Liver (tissue), 9 donors: Measurements from ENCODE around the gene WDR74. TPM values are rescaled to one million over a fixed set of nuclear protein-coding genes. Genes with fewer than 3 reads are reported as not detected.

Experiments
- DNase-seq: peaks from one replicate; pipeline ENCODE4 v3.0.0-alpha.2; 2017; ENCODE audit warnings: low spot score
- H3K27ac ChIP-seq, 2 donors: one replicate each; pipeline ENCODE4 v1.7.0; 2013; ENCODE audit warnings: inconsistent platforms in 2 of 2, low read length in 2 of 2, control low read depth in 1 of 2, low read depth in 1 of 2, mild to moderate bottlenecking in 1 of 2
- H3K27me3 ChIP-seq, 4 donors: one replicate each; pipeline versions ENCODE4 v1.6.1 to v1.7.0; 2013; ENCODE audit warnings: low read length in 3 of 4, inconsistent platforms in 1 of 4, mild to moderate bottlenecking in 1 of 4, moderate library complexity in 1 of 4; ENCODE audit not compliant: control insufficient read depth in 4 of 4, insufficient read depth in 4 of 4
- H3K36me3 ChIP-seq, 4 donors: one replicate each; pipeline versions ENCODE4 v1.6.1 to v1.7.0; 2013; ENCODE audit warnings: low read length in 3 of 4, mild to moderate bottlenecking in 3 of 4, low read depth in 1 of 4, moderate library complexity in 1 of 4; ENCODE audit not compliant: control insufficient read depth in 4 of 4, insufficient read depth in 3 of 4
- H3K4me1 ChIP-seq, 4 donors: one replicate each; pipeline versions ENCODE4 v1.6.1 to v1.7.0; 2013; ENCODE audit warnings: low read length in 3 of 4, mild to moderate bottlenecking in 3 of 4, moderate library complexity in 1 of 4; ENCODE audit not compliant: control insufficient read depth in 4 of 4, insufficient read depth in 4 of 4
- H3K4me3 ChIP-seq, 3 donors: one replicate each; pipeline versions ENCODE4 v1.6.1 to v1.7.0; 2013; ENCODE audit warnings: low read length in 3 of 3, control low read depth in 1 of 3, low read depth in 1 of 3, mild to moderate bottlenecking in 1 of 3
- H3K9ac ChIP-seq, 2 donors: one replicate each; pipeline ENCODE4 v1.7.0; 2013; ENCODE audit warnings: low read length in 2 of 2, mild to moderate bottlenecking in 2 of 2, moderate library complexity in 2 of 2, control low read depth in 1 of 2, low read depth in 1 of 2
- H3K9me3 ChIP-seq, 4 donors: one replicate each; pipeline versions ENCODE4 v1.6.1 to v1.7.0; 2013; ENCODE audit warnings: low read length in 3 of 4; ENCODE audit not compliant: control insufficient read depth in 4 of 4
- ATF3 ChIP-seq: IDR thresholded peaks from 2 replicates; pipeline ENCODE4 v1.6.1; 2016; ENCODE audit warnings: antibody characterized with exemption
- EGR1 ChIP-seq, 2 donors: IDR thresholded peaks; 2 replicates each; pipeline ENCODE4 v1.6.1; 2016 to 2018; ENCODE audit warnings: antibody characterized with exemption in 2 of 2, low read depth in 2 of 2
- FOXA1 ChIP-seq: IDR thresholded peaks from 2 replicates; pipeline ENCODE4 v1.6.1; 2016; ENCODE audit warnings: antibody characterized with exemption
- FOXA2 ChIP-seq: IDR thresholded peaks from 2 replicates; pipeline ENCODE4 v1.6.1; 2016; ENCODE audit warnings: antibody characterized with exemption
- GABPA ChIP-seq, 2 donors: IDR thresholded peaks in 1 of 2; conservative IDR thresholded peaks in 1 of 2; 2 replicates each; pipeline ENCODE4 v1.6.1; 2016; ENCODE audit warnings: antibody characterized with exemption in 2 of 2, mild to moderate bottlenecking in 1 of 2, moderate library complexity in 1 of 2
- HNF4A ChIP-seq, 2 donors: conservative IDR thresholded peaks; 2 replicates each; pipeline ENCODE4 v1.6.1; 2016; ENCODE audit warnings: antibody characterized with exemption in 2 of 2, mild to moderate bottlenecking in 2 of 2
- HNF4G ChIP-seq: IDR thresholded peaks from 2 replicates; pipeline ENCODE4 v1.6.1; 2016; ENCODE audit warnings: antibody characterized with exemption
- JUND ChIP-seq, 2 donors: IDR thresholded peaks; 2 replicates each; pipeline ENCODE4 v1.6.1; 2016; ENCODE audit warnings: antibody characterized with exemption in 2 of 2
- MAX ChIP-seq: IDR thresholded peaks from 2 replicates; pipeline ENCODE4 v1.6.1; 2016; ENCODE audit warnings: antibody characterized with exemption
- NR2F2 ChIP-seq: IDR thresholded peaks from 2 replicates; pipeline ENCODE4 v1.6.1; 2016; ENCODE audit warnings: antibody characterized with exemption
- RAD21 ChIP-seq, 2 donors: IDR thresholded peaks; 2 replicates each; pipeline ENCODE4 v1.6.1; 2016; ENCODE audit warnings: antibody characterized with exemption in 2 of 2, mild to moderate bottlenecking in 2 of 2
- RXRA ChIP-seq, 2 donors: IDR thresholded peaks; 2 replicates each; pipeline ENCODE4 v1.6.1; 2017 to 2018; ENCODE audit warnings: antibody characterized with exemption in 2 of 2, mild to moderate bottlenecking in 1 of 2
- SP1 ChIP-seq: IDR thresholded peaks from 2 replicates; pipeline ENCODE4 v1.6.1; 2018; ENCODE audit warnings: antibody characterized with exemption, mild to moderate bottlenecking
- TAF1 ChIP-seq: conservative IDR thresholded peaks from 2 replicates; pipeline ENCODE4 v1.6.1; 2016; ENCODE audit warnings: antibody characterized with exemption, mild to moderate bottlenecking
- YY1 ChIP-seq: IDR thresholded peaks from 2 replicates; pipeline ENCODE4 v1.6.1; 2016; ENCODE audit warnings: antibody characterized with exemption, mild to moderate bottlenecking
- WGBS: extraction: QIAGEN DNeasy Blood & Tissue Kit; methylation state at CpG from one replicate; pipeline ENCODE4 v1.1.7; 2013; 5-methylcytosine and 5-hydroxymethylcytosine counted together
- polyA plus RNA-seq, 2 donors: library from polyadenylated mRNA; stranded (reverse) in 1 of 2; unstranded in 1 of 2; fragments of 200-250 nt in 1 of 2; fragments of >200 nt in 1 of 2; fragmentation: Nextera tagmentation in 1 of 2; extraction: Ambion mirVana in 1 of 2; gene quantifications; one replicate each; pipeline versions ENCODE4 v1.2.1 to v1.2.3, GENCODE V29; 2013 to 2015
- total RNA-seq, 2 donors: library from RNA; depleted of rRNA; stranded (reverse); fragments of >200 nt; gene quantifications; one replicate each; pipeline ENCODE4 v1.2.3, GENCODE V29; 2014
- TF ChIP-seq, protein P1 (sequence below): IDR thresholded peaks from 2 replicates; pipeline ENCODE4 v1.6.1; 2016; ENCODE audit warnings: antibody characterized with exemption
- TF ChIP-seq, protein P2 (sequence below): fragments of 150-350 bp; IDR thresholded peaks from 2 replicates; pipeline ENCODE4 v1.5.1; 2017; ENCODE audit warnings: improper control_type of control experiment, low read depth, low read length; ENCODE audit not compliant: missing input control
- TF ChIP-seq, protein P3 (sequence below): IDR thresholded peaks from 2 replicates; pipeline ENCODE4 v1.6.1; 2016; ENCODE audit warnings: antibody characterized with exemption, mild to moderate bottlenecking
- donor health status: healthy.
- donor health status: healthy.
- donor health status: healthy.
- donor health status: healthy.
- donor health status: healthy.

WDR74 gene
- total and polyA plus RNA-seq, 4 donors: 17.1 to 22.5 (median 20.5) TPM

GRCh38 chr11:62787005-62787759 lies 52.2 kb downstream of the WDR74 start, which contains the start of gene TMEM179B:
Gene TMEM179B, plus strand, starts transcription at chr11:62787402. Its CDS starts 30 bp downstream, at chr11:62787432.
- H3K4me1 ChIP-seq: peaks cover 2 to 46% (median 37%) of the 10 kb centered on the region in 4 donors
- WGBS: under 1% methylated on average over 88 of the region's 88 CpGs

More at GRCh38 chr11:62787005-62787759, 52.2 kb downstream of the WDR74 start, which contains the start of gene TMEM179B:
- Histone ChIP-seq H3K9ac (peak within 1 kb of the TSS; percentile 69 to 77), H3K9me3 (no peaks in the 10 kb centered on the region), H3K36me3 (peaks cover 0 to 14% (median 6%) of the 10 kb centered on the region in 4 donors), H3K27ac (peak within 1 kb of the TSS; percentile 80 to 91), H3K4me3 (peak within 1 kb of the TSS; percentile 85 to 92 (median 89)), H3K27me3 (no peaks in the 10 kb centered on the region)
- peak; percentile 98 for DNase-seq
- TF ChIP-seq, protein P1, sequence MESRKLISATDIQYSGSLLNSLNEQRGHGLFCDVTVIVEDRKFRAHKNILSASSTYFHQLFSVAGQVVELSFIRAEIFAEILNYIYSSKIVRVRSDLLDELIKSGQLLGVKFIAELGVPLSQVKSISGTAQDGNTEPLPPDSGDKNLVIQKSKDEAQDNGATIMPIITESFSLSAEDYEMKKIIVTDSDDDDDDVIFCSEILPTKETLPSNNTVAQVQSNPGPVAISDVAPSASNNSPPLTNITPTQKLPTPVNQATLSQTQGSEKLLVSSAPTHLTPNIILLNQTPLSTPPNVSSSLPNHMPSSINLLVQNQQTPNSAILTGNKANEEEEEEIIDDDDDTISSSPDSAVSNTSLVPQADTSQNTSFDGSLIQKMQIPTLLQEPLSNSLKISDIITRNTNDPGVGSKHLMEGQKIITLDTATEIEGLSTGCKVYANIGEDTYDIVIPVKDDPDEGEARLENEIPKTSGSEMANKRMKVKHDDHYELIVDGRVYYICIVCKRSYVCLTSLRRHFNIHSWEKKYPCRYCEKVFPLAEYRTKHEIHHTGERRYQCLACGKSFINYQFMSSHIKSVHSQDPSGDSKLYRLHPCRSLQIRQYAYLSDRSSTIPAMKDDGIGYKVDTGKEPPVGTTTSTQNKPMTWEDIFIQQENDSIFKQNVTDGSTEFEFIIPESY: no peak
- TF ChIP-seq FOXA2: peak; percentile 56
- TF ChIP-seq HNF4A (conservative IDR thresholded peaks at IDR 0.05): peak in 1 of 2 donors; percentile 8
- no peak for TF ChIP-seq EGR1 (IDR thresholded peaks at IDR 0.05; ENCODE audit: low read depth in 2 of 2)
- TF ChIP-seq SP1: peak; percentile 68
- TF ChIP-seq, protein P2, sequence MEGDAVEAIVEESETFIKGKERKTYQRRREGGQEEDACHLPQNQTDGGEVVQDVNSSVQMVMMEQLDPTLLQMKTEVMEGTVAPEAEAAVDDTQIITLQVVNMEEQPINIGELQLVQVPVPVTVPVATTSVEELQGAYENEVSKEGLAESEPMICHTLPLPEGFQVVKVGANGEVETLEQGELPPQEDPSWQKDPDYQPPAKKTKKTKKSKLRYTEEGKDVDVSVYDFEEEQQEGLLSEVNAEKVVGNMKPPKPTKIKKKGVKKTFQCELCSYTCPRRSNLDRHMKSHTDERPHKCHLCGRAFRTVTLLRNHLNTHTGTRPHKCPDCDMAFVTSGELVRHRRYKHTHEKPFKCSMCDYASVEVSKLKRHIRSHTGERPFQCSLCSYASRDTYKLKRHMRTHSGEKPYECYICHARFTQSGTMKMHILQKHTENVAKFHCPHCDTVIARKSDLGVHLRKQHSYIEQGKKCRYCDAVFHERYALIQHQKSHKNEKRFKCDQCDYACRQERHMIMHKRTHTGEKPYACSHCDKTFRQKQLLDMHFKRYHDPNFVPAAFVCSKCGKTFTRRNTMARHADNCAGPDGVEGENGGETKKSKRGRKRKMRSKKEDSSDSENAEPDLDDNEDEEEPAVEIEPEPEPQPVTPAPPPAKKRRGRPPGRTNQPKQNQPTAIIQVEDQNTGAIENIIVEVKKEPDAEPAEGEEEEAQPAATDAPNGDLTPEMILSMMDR: peak; percentile 32
- no peak for TF ChIP-seq HNF4G
- no peak for TF ChIP-seq JUND (IDR thresholded peaks at IDR 0.05)
- peak; percentile 87 to 96 for TF ChIP-seq GABPA (IDR thresholded peaks at IDR 0.05 in 1 of 2, conservative IDR thresholded peaks at IDR 0.05 in 1 of 2)
- TF ChIP-seq RAD21 (IDR thresholded peaks at IDR 0.05): peak; percentile 36 to 62
- TF ChIP-seq NR2F2: no peak
- TF ChIP-seq FOXA1: peak; percentile 42
- no peak for TF ChIP-seq ATF3
- TF ChIP-seq RXRA (IDR thresholded peaks at IDR 0.05): peak in 1 of 2 donors; percentile 14
- TF ChIP-seq, protein P3, sequence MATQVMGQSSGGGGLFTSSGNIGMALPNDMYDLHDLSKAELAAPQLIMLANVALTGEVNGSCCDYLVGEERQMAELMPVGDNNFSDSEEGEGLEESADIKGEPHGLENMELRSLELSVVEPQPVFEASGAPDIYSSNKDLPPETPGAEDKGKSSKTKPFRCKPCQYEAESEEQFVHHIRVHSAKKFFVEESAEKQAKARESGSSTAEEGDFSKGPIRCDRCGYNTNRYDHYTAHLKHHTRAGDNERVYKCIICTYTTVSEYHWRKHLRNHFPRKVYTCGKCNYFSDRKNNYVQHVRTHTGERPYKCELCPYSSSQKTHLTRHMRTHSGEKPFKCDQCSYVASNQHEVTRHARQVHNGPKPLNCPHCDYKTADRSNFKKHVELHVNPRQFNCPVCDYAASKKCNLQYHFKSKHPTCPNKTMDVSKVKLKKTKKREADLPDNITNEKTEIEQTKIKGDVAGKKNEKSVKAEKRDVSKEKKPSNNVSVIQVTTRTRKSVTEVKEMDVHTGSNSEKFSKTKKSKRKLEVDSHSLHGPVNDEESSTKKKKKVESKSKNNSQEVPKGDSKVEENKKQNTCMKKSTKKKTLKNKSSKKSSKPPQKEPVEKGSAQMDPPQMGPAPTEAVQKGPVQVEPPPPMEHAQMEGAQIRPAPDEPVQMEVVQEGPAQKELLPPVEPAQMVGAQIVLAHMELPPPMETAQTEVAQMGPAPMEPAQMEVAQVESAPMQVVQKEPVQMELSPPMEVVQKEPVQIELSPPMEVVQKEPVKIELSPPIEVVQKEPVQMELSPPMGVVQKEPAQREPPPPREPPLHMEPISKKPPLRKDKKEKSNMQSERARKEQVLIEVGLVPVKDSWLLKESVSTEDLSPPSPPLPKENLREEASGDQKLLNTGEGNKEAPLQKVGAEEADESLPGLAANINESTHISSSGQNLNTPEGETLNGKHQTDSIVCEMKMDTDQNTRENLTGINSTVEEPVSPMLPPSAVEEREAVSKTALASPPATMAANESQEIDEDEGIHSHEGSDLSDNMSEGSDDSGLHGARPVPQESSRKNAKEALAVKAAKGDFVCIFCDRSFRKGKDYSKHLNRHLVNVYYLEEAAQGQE: peak; percentile 82
- TF ChIP-seq MAX: peak; percentile 59
- peak; percentile 93 for TF ChIP-seq YY1
- TF ChIP-seq TAF1: peak; percentile 55
